HUDEP-2 (cell line): ENCODE data around the gene SNX21.
A peak's percentile ranks its signal among the peaks of the same experiment; 100 is the strongest.
"Not testable (repeated sequence)": the region's sequence is repeated elsewhere in the genome, so short reads cannot be mapped to it uniquely, and the experiment has no call there.

Experiments used
- DNase-seq, 76 experiments: peaks; one replicate each; lab custom pipeline; 2025; ENCODE audit not compliant: unreplicated experiment in 76 of 76; lab: John Stamatoyannopoulos, UW

SNX21 gene

DNA sequence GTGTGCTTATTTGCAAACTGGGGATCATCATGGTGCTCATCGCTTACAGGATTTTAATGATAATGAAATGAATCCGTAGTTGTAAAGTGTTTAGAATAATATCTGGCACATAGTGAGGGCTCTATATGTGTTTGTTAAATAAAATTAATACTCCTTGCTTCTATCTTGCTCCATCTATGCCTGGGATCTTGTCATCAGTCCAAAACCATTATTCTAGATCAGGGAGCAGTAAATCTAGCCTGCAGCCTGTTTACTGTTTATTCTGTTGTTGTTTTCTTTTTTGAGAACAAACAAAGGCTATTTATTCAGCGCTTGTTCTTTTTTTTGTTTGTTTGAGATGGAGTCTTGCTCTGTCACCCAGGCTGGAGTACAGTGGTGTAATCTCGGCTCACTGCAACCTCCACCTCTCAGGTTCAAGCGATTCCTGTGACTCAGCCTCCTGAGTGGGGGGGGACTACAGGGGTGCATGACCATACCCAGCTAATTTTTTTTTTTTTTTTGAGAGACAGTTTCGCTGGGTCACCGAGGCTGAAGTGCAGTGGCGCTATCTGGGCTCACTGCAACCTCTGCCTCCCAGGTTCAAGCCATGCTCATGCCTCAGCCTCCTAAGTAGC, 15.5 kb downstream of the SNX21 start:
- DNase-seq: no peak

DNA sequence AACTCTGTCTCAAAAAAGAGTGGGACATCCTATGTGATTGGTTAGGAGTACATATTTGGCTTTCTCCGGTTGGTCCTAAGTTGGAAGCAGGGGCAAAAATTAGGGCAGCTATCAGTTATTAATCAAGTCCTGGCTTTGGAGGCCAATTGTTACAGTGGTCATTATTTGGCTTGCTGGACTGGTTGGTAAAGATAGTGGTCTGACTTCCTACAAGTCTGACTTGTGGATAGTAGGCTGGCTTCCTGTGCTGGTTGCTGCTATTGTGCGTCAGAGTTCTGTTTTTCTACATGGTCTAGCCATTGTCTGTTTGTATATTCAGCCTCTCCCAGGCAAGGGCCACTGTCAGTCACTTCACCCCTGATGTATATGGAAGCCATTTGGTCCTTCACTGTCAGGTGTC, 16.6 kb downstream of the SNX21 start:
- no peak for DNase-seq

DNA sequence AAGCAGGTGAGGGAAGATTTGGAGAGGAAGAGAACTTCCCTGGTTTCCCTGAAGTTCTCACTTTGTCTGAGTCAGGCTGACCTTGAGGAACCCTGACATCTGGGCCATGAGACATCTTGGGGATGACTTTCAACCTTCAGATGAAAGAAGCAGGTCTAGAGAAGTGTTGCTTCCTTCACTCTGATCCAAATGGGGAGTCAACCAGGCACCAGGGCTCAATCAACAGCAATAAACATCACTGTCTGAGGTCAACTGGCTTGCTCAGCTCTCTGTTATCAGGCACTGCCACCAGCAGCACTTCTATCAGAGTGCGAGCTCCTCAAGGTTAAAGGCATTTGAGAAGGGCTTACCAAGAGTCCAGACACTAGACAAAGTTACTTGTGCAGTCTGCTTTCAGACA, 17.3 kb downstream of the SNX21 start:
- peak in 69 of 76 experiments; percentile 7 to 78 (median 49) for DNase-seq

DNA sequence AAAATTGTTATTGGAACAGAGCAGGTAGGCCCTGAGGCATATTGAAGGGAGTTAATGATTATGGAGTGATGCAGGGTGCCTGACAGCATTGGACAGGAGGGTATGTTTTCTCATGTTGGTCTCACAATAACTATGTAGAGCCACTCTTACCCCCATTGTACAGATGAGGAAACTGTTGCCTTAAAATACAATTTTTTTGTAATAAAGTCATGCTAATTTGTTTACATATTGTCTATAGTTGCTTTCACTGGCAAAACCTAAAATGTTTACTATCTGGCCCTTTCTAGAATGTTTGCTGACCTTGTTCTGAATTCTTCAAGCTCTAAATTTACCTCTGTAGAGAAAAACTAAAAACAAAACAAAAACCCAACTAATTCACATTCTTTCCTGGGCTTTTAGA, 17.9 kb downstream of the SNX21 start:
- DNase-seq: no peak

DNA sequence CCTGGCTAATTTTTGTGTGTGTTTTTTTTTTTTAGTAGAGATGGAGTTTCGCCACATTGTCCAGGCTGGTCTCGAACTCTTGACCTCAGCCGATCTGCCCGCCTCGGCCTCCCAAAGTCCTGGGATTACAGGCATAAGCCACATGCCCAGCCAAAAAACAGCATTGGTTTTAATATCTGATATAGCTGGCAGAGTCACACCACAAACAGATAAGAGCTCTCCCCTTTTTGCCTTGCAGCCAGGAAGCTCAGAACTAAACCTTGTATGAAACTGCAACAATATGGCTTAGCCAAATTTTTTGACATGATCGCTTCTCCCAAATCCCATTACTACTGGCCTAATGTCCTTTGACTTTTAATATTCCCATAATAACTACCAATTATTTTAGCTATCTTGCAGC, 18.7 kb downstream of the SNX21 start:
- peak in 18 of 76 experiments; percentile 7 to 42 (median 26) for DNase-seq

DNA sequence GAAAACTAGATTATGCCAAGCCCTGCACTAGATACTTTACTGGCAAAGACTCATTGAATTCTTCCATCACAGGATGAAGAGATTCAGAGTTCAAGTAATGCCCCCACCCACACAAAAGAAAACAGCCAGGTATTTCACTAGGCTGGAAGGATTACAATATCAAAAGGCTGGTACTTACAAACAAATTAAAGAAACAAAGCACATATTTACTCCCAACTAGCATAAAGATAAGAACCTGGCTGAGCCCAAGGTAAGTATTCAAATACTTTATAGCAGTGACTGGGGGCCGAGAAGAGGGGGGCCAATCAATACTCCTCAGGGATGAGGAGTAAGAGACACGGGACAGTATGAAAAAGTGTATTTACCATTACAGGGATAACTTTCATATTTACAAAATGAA, 19.9 kb downstream of the SNX21 start:
- no peak for DNase-seq

DNA sequence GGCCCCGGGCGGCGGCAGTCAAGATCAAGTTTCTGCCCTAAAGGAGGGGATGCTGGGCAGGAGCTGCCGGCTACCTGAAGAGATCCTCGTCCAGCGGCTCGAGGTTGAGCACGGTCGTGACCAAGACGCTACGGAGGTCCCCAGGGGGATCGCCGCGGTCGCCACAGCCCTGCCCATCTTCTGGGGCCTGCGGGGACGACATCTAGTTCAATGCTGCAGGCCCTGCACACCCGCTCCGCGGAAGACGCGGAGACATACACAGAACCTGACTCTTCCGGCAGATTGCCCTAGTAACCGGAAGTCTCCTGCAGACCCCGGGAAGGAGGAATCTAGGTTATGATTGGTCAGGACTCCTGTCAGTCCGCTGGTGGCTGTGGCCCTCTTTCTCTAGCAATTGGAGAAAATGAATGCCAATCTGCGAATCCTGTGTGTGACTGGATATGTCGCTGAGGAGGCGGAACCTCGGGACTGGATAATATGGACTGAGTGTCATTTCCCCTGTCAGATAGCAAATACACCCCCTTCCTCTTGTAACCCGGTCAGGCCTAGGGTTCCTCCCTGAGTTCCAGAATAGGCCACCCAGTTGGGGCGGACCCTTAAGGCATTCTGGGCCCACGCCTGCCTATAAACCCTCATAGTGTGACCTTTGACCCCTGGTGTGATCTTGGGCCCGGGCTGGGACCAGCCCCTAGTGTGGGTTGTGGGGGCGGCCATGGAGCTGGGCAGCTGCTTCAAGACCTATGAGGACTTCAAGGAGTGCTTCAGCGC, 23.7 kb downstream of the SNX21 start, which contains the start of the genes ACOT8 and ZSWIM3:
Gene ACOT8, minus strand, starts transcription at position 279 of the 768 bp plus-strand sequence. Its CDS starts 77 bp downstream, at position 202.
Gene ZSWIM3, plus strand, starts transcription at position 501 of the 768 bp plus-strand sequence. Its CDS starts 212 bp downstream, at position 713.
- DNase-seq: peak; percentile 33 to 100 (median 98)

DNA sequence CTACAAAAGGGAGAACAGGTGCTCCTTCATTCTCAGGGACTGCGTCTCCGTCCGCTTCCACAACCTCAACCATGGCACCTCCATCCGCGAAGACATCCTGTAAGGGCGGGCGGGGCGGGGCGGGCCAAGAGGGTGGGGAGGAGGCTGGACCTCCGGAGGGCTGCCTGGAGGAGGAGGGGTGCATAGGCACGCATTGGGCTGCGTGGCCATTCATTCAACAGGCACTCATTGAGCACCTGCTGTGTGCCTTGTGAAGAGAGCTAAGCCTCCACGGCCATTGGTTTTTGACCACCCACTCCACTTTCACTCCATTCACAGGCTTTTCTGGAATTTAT, 24.2 kb downstream of the SNX21 start:
- DNase-seq: peak in 51 of 76 experiments; percentile 13 to 78 (median 58)

DNA sequence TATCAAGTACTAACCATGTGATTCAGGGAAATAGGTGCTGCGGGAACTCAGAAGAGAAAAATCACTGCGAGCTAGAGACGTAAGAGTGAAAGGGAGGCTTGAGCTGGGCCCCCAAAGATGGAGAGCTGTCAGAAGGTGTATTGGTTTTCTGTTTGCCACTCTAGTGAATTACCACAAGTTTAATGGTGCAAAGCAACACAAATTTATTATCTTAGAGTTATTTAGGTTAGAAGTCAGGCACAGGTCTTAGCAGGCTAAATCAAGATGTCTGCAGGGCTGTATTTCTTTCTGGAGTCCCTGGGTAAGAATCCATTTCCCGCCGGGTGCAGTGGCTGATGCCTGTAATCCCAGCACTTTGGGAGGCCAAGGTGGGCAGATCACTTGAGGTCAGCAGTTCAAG, 26.3 kb downstream of the SNX21 start:
- DNase-seq: no peak

DNA sequence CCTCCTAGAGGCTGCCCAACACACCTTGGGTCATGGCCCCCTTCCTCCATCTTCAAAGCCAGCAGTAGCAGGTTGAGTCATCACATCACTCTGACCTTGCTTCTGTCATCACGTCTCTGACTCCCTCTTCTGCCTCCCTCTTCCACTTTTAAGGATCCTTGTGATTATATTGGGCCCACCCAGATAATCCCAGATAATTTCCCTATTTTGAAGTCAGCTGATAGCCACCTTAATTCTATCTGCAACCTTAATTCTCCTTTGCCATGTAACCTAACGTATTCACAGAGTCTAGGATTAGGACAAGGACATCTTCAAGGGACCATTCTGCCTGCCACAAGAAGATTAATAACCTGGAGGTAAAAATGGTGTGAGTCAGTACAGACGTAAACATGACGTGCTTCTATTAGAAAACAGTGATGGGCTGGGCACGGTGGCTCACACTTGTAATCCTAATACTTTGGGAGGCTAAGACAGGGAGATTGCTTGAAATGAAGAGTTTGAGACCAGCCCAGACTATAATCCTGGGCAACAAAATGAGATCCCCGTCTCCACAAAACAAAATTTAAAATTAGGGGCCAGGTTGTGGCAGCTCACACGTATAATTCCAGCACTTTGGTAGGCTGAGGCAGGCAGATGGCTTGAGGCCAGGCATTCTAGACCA, 27.1 kb downstream of the SNX21 start:
- DNase-seq: peak in 13 of 76 experiments; percentile 5 to 55 (median 24)

DNA sequence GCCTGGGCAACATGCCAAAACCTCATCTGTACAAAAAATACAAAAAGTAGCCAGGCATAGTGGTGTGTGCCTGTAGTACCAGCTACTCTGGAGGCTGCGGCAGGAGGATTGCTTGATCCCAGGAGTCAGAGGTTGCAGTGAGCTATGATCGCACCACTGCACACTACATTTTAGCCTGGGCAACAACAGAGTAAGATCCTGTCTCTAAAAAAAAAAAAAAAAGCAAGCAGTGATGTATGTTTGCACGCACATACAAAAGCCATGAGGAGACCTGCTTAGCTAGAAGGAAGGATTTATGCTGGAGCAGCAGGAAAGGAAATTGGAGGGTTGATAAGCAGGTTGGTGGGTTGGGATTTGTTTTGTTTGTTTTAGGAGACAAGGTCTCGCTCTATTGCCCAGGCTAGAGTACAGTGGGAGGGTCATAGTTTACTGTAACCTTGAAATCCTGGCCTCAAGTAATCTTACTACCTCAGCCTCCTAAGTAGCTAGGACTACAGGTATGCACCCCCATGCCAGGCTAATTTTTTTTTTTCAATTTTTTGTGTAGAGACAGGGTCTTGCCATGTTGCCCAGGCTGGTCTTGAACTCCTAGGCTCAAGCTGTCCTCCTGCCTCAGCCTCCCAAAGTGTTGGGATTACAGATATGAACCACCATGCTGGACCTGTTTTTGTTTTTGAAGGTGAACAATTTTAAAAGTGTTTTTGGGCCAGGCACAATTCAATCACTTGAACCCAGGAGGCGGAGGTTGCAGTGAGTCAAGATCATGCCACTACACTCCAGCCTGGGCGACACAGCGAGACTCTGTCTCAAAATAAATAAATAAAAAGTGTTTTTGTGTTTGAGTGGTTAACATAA, 27.8 kb downstream of the SNX21 start:
- peak in 27 of 76 experiments; percentile 4 to 63 (median 33) for DNase-seq

DNA sequence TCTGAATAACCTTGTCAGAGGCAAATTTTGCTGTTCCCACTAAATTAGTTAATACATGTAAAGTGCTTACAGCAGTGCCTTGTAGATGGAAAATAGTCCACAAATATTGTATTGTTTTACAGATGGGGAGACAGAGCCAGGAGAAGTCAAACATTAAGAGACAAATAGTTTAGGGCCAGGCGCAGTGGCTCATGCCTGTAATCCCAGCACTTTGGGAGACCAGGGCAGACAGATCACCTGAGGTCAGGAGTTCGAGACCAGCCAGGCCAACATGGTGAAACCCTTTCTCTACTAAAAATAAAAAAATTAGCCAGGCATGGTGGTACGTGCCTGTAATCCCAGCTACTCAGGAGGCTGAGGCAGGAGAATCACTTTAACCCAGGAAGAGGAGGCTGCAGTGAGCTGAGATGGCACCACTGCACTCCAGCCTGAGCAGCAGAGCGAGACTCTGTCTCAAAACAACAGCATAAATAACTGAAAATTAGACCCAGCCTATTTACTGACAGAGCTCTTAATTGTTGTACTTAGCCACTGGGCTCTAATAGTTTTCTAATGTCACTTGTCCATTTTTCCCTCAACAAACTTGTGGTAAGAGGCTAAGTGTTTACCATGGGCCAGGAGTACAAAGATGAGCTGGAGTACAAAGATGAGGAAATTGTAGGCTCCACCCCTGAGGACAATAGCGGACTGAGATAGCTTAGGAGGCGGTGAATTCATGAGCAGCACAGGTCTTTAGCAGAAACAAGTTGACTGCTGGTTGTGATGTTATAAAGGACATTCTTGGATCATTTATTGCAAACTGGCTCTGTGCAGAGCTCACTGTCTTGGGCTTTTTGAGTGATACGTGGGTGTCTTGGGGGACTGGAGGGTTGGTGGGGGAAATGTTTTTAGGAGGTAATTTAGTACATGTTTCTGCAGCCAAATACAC, 30.2 kb downstream of the SNX21 start:
- peak in 1 of 76 experiments; percentile 1 for DNase-seq

DNA sequence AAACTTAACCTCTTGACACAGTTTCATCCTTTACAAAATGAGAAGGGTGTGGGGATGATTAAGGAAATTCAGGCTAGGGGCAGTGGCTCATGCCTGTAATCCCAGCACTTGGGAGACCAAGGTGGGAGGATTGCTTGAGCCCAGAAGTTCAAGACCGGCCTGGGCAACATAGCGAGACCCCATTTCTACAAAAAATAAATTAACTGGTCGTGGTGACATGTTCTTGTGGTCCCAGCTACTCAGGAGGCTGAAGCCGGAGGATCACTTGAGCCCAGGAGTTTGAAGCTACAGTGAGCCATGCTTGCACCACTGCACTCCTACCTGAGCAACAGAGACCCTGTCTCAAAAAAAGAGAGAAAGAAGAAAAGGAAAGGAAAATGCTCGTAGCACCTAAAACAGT, 32.9 kb downstream of the SNX21 start:
- no peak for DNase-seq

DNA sequence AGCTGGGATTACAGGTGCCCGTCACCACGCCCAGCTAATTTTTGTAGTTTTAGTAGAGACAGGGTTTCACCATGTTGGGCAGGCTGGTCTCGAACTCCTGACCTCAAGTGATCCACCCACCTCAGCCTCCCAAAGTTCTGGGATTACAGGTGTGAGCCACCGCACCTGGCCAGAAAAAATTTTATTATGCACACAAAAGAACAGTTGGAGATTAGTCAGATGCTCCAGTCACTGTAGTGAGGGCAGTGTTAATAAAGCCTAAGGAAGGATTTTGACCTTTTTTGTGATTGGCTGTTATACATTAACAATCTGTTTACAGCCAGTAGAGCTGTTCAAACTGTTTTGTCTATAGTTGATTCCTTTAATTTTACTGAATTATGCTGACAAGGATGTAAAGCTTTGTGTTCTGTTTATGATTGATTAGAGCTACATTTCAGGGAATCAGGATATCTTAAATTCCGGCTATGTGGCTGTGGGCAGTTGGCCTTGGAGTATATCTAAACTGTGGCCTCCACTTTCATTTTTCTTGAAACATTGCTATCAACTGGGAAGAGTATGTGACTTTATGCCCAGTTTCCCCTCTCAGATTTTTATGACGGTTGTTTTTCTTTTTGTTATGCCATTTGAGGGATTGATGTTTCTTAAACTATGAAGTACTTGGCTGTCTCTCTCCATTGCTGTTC, 33.7 kb downstream of the SNX21 start:
- no peak for DNase-seq

DNA sequence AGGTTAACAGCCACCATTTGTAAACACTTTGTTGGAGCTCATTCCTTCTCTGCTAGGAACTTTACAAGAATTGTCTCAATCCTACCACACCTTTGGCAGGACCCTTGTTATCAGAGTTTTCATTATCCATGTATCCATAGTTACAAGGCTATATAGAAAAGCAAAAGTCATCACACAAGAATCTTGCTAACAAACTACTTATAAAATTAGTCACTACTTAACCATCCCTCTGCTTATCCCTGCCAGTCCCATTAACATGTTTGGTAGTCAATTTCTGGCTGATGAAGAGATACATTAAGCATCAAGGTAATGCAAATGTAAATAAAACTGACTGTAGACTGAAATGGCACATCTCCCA, 34.2 kb downstream of the SNX21 start:
- no peak for DNase-seq

DNA sequence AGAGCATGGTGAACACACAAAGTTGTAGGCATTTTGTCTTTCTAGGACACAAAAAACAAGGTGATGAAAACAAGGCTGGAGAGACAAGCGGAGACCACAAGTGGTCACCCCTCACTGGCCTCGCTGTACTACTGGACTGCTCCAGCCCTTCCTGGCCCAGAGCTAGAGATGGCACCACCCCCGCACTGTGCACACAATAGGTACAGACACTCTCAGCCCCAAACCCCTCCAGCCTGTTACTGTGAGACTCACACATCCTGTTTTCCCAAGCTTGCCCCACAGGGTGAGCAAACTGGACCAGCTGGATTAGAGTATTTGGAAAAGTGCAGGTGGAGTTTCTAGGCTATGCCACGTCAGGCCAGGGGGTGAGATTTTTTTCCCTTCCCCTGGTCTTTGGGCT, 39.0 kb downstream of the SNX21 start:
- no peak for DNase-seq

DNA sequence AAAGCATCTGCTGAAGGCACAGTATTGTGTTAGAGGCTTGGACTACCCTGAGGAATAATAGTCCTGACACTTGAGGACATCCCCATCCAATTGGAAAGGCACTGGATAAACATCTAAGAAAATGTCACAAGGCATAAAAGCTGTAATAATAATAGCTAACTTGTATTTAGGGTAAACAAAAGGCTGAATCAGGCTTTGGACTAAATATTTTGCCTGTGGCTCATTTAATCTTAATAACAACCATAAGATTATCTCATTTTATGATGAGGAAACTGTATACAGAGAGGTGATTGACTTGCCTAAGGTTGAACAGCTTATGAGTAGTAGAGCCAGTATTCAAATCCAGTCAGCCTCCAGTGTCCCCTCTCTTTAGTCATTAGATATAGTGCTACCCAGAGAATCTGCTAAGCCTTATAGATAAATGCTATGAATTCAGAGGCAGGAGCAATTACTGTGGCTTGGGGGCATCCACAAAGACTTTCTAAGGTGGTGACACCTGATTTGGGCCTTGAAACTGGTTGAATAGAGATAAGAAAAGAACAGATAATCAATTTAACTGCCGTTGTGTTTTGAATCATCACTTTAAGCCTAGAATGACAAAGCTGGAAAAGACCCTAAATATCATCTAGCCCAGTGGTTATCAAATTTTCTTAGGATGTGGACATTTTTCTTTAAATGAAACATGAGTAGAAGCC, 40.0 kb downstream of the SNX21 start:
- DNase-seq: peak in 4 of 76 experiments; percentile 15 to 32 (median 20)

DNA sequence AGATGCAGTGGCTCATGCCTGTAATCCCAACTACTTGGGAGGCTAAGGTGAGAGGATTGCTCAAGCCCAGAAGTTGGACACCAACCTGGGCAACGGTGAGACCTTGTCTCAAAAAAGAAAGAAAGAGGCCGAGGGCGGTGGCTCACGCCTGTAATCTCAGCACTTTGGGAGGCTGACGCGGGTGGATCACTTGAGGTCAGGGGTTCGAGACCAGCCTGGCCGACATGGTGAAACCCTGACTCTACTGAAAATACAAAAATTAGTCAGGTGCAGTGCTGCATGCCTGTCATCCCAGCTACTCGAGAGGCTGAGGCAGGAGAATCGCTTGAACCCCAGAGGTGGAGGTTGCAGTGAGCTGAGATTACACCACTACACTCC, 40.5 kb downstream of the SNX21 start:
- not testable (repeated sequence) for DNase-seq

DNA sequence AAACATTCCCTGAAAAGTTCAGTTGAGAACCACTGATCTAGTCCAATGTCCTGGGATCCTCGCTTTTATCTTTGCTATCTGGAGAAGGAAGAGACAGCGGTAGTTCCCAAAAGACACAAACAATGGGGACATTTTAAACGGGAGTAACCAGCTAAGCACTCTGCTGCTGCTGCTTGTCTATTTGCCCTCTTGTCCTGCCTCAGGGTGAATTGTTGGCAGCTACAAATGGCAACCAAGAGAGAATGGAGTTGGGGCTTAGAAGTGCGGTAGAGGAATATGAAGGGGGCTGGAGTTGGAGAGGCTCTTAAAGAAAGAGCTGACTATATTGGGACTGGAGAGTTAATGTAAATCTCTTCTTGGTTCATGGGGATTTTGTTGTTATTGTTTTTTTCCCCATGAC, 41.0 kb downstream of the SNX21 start:
- no peak for DNase-seq
